Smooth muscle cell of the brain vasculature (primary cell): ENCODE measurements around the gene CEP68.

ENCODE experiments used
- DNase-seq: peaks from one replicate; pipeline ENCODE4 v3.0.0-alpha.2; 2012; ENCODE audit warnings: low read depth, low spot score

The CEP68 gene

DNA sequence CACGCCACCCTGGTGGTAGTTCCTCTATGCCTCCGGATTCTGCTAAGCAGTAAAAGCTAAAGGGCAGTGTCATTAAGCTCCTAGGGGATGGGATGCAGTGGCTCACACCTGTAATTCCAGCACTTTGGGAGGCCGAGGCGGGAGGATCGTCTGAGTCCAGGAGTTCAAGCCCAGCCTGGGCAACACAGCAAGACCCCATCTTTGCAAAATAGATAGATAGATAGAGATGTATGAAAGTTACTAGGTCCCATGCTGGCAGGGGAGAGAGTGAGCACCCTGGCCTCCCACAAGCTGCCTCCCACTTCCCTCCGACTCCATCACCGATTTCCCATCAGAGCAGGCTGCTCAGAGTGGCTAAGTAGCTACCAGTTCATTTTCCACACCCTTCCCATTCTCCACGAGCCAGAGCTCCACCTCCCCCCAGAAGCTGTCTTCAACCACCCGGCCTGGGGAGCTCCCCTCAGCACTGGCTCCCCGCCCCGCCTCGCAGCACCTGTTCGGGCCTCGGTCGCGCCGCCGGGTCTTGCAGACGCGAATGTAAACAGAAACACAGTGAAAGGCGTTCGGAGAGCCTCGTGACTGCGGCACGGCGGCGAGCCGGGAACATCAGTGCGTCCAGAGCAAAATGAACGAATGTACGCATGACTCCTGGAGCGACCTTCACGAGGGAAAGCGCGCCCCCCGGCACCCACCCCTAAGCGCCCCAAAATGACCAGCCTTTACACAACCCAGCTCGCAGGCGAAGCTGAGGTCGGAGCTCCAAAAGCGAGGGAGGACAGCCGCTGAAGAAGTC is 598 bp upstream of the CEP68 start:
- DNase-seq = no peak

DNA sequence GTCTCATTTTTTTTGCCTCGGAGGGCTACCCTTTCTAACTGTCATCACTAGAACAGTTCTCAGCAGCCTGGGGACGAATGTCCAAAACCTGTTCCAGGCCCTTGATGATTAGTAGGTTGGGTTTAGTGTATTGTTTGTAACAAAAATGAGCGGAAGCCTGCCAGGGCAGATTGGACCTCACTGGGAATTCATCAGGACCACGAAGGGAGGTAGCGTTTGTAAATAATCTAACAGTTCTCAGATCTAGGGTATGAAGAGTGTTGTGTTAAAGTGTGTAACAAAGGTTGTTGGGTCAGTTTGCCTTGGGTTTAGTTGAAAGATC is 799 bp downstream of the CEP68 start:
- no peak for DNase-seq

- DNase-seq = no peak
These were observed 1.3 kb downstream of the CEP68 start for GRCh38 chr2:65057391-65058052.

- no peak for DNase-seq
These were observed 2.9 kb downstream of the CEP68 start for GRCh38 chr2:65059071-65059470.

DNA sequence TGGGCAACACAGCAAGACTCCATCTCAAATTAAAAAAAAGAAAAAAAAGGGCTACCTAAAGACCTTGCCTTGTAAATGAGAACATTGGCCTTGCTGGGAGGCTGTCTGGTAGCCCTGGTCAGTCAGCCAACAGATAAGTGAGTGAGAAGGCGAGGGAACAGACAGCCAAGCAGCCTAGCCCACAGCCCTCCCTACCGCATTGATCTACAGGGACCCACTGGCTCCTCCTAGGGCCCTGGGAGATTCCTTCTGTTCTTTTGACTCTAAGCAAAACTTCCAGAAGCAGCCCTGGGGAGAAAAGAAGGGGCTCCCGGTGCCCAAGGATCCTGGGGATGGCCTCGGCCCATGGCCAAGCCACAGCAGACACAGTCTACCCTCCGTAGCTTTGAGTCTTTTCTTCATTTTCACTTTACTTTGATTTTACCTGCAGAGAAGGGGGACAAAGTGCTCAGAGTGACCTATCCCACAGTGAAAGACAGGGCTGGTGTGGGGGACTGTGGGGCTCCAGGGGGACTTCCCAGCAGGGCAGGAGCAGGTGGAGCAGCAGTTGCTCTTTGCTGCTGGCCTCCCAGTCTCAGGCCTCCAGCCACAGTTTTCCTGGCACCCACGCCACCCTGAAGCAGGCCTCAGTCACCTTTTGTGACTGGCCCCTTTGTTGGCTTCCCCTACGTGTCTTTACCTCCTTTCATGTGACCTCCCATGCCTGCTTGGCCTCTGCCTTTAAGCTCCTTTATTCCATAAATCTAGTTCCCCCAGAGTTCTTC is 5.1 kb downstream of the CEP68 start:
- no peak for DNase-seq

DNA sequence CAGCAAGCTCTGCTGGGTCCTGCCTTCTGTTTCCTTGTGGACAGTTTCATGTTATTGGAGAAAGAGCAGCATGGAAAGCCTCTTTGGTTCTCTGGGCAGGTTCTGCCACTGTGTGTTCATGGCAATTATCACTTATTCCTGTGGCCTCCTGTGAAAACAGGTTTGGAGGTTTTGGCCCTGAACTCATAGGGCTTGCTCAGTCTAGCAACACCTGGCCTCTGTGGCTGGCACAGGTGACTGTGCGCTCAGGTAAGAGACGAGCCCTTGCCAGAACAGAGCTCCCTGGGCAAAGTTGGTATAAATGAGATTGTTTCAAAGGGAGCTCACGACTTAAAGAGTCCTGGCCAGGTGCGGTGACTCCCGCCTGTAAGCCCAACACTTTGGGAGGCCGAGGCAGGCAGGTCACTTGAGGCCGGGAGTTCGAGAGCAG is 5.7 kb downstream of the CEP68 start:
- no peak for DNase-seq

DNA sequence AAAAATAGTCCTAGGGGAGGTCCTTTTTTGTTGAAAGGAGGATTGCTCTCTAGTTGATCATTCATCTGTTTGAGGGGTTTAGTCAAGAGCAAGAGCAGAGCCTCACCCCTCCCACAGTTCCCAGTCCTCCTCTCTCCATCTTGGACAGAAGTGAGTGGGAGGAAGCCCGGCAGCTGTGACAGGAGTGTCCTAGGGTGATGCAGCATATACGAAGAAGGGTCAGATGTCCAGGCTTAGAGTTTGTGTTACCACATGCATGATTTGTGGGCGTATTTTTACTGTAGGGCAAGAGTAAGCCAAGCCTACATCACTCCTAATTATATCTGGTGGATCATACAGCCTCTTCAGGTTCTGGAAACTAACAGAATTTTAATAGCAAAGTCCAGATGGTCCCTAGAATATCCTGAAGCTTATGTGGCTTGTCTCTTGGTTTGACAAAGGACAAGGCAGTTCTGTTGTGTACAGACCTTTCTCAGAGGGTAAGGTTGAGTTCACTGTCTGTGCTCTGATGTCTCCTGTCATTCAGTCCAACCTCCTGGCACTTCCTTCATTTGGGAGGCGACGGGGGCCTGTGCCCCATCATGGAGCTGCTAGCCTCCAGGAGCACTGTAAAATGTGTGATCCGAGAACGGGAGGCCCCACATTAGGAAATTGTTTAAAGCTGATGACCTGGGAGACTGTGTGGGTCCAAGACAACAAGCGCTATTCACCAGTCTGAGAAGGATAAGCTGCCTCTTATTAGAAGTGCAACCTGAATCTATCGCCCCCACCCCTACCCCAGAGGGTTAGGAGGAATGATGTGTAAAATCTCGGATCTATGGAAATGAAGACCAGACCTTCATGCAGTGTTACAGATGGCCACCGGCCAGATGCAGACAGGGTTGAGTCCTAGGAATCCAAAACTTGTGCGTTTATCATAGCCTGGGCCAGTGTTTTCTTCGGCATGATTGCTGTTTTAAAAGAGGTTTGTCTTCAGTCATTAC is 6.9 kb downstream of the CEP68 start:
- no peak for DNase-seq

- peak; percentile 82 for DNase-seq
These were observed 8.7 kb downstream of the CEP68 start for GRCh38 chr2:65064728-65065552.

DNA sequence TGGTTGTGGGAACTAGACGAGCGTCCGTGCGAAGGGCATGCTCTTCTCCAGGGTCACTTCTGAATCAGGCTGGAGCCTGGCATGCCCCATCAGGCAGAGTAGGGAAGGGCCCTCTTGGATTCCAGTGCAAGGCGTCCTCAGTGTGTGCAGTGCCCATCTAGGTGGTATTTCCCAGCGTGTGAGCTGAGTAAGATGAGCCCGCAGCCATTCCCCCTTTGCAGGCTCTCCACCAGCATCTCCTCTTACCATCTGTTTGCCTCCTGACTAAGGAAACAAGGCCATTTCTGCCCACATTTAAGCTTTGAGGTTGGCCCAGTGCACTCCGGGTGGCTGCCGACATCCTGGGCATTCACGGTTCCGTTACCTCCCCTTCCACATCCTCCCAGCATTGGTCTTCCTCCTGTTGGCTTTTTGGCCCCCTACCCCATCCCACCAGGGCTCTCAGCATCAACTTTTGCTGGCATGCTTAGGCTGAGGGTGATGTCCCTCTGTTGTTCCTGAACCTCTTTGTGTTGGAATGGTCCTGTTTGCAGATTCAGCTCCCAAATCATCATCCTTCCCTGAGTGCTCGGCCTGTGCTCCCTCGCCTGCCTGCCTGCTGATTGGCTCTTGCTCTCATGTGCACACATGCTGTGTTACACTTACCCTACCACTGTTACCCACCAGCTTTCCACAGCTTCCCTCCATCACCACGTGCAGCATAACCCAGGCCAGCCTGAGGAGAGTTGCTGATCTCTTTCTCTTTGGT is 11.8 kb downstream of the CEP68 start:
- no peak for DNase-seq

- no peak for DNase-seq
These were observed 13.2 kb downstream of the CEP68 start for GRCh38 chr2:65069439-65069824.

- DNase-seq = no peak
These were observed 14.1 kb downstream of the CEP68 start for GRCh38 chr2:65070172-65070830.

GRCh38 chr2:65070856-65071255 is 14.6 kb downstream of the CEP68 start:
- DNase-seq = no peak

DNA sequence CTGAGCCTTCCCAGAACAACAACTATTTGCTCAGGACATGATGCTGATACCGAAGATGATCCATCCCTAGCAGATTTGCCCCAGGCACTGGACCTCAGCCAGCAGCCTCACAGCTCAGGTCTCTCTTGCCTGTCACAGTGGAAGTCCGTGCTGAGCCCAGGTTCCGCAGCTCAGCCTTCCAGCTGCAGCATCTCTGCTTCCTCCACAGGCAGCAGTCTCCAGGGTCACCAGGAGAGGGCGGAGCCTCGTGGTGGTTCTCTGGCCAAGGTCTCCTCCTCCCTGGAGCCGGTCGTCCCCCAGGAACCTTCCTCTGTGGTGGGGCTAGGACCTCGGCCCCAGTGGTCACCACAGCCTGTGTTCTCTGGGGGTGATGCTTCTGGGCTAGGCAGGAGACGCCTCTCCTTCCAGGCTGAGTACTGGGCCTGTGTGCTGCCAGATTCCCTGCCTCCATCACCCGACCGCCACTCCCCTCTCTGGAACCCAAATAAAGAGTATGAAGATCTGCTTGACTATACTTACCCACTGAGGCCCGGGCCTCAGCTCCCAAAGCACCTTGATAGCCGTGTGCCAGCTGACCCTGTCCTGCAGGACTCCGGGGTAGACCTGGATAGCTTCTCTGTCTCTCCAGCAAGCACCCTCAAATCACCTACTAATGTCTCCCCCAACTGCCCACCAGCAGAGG is 15.4 kb downstream of the CEP68 start:
- no peak for DNase-seq

- no peak for DNase-seq
These were observed 16.2 kb downstream of the CEP68 start for GRCh38 chr2:65072181-65072970.

- no peak for DNase-seq
These were observed 17.8 kb downstream of the CEP68 start for GRCh38 chr2:65073879-65074565.

- no peak for DNase-seq
These were observed 19.0 kb downstream of the CEP68 start for GRCh38 chr2:65075176-65075575.

DNA sequence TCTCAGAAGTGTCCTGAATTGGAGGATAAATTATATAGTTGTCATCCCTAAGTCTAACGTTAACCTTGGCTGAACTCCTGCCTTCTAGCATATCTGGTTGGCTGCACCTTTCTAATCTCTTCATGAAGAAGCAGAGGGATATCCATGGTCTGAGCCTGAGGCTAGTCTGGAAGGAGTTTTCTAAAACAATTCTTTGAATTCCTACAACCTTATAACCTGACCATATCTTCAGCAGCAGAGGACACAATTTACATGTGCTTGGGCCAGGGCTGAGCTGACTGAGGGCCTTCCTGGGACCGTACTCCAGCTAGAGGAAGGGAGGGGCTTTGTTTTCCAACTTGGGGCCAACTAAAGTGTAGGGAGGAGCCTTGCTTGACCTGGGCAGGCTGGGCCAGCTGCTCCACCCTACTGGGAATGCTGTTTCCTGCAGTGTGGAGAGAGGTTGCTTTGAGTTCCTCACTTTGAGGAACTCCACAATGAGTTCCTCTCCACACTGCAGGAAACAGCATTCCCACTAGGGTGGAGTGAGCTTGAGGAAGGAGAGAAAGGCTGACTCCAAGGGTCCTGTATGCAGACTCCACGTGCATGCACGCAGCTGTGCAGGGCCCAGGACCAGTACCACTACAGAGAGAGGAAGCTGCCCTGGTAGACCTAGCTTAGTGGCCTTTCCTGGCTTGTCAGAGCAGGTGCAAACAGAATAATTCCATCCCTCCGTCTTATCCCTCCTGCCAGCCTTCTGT is 19.6 kb downstream of the CEP68 start:
- DNase-seq = no peak
